Stimulated activated CD4-positive, alpha-beta T cell treated with anti-CD3 and anti-CD28 coated beads, Interleukin-1b, Interleukin-23, amount 100 ng/mL, for 1 hour (primary cell): ENCODE data around the gene ATOX1.
"Not testable (repeated sequence)": the region's sequence is repeated elsewhere in the genome, so short reads cannot be mapped to it uniquely, and the experiment has no call there.

ENCODE experiments used
- DNase-seq, 2 donors: peaks; one replicate each; pipeline ENCODE4 v3.0.0-alpha.2; 2020; ENCODE audit warnings: low read depth in 2 of 2

The ATOX1 gene

GRCh38 chr5:151698081-151698480, 60.4 kb downstream of the ATOX1 start:
- not testable (repeated sequence) for DNase-seq

- DNase-seq, result no peak
Observed at GRCh38 chr5:151697452-151697851, 61.0 kb downstream of the ATOX1 start.

GRCh38 chr5:151696470-151697061, 61.9 kb downstream of the ATOX1 start:
- DNase-seq, result no peak

- no peak for DNase-seq
Observed at GRCh38 chr5:151695464-151695863, 63.0 kb downstream of the ATOX1 start.

GRCh38 chr5:151694035-151694485, 64.4 kb downstream of the ATOX1 start:
- no peak for DNase-seq
